Fibroblast of skin of abdomen (primary cell): ENCODE data around the gene SLC4A7. TPM values are rescaled to one million over a fixed set of nuclear protein-coding genes. Genes with fewer than 3 reads are reported as not detected.
"Not testable (repeated sequence)": the region's sequence is repeated elsewhere in the genome, so short reads cannot be mapped to it uniquely, and the experiment has no call there.

Source experiments
- DNase-seq: peaks from one replicate; pipeline ENCODE4 v3.0.0-alpha.2; 2013
- polyA plus RNA-seq, 2 experiments: library from polyadenylated mRNA; unstranded; fragments of 120-200 nt; gene quantifications; one replicate each; pipeline ENCODE4 v1.2.1, GENCODE V29; 2013; ENCODE audit not compliant: insufficient read length in 2 of 2

Gene SLC4A7
- 13.5 TPM for polyA plus RNA-seq (2013, experiment 1 of 2; ENCODE audit: insufficient read length)
- polyA plus RNA-seq (2013, experiment 2 of 2; ENCODE audit: insufficient read length): 12.5 TPM

DNA sequence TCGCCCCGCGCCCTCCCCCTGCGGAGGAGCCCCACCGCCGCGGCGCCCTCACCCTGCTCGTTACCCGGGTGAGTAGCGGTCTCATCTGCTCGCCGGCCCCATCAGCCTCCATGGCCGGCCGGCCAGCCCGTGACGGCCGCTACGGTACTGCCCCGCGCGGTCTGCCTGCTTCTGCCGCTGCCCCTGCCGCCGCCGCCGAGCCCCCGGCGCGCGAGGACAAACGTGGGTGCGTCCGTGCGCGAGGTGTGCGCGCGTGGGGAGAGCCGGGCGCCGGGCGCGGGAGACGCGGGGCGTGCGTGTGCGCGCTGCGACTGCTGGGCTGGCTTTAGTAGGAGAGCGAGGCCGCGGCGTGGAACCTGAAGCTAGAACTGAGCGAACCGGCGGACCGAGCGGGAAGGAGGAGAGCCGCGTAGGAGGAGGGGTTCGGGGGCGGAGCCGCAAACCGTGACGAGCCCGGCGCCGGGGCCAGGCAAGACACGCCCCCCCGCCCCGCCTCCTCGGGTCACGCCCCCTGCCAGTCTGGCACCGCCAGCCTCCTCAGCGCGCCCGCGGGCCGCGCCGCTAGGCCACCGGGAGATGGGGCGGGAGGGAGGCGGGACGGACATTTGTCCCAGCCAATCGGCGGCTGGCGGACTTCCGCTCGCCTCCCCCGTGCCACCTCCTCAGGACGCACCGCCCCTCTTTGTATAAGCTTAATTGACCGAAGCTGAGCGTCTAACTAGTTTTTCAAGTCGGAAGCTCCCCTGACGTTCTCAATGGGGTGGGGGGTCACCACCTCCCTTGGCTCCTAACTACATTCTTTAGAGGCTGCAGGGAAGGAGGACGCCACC lies at the start of gene SLC4A7:
SLC4A7 (minus strand) TSS at position 370 of the 830 bp plus-strand sequence; CDS start at position 112, 258 bp downstream.
- DNase-seq: peak; percentile 97

DNA sequence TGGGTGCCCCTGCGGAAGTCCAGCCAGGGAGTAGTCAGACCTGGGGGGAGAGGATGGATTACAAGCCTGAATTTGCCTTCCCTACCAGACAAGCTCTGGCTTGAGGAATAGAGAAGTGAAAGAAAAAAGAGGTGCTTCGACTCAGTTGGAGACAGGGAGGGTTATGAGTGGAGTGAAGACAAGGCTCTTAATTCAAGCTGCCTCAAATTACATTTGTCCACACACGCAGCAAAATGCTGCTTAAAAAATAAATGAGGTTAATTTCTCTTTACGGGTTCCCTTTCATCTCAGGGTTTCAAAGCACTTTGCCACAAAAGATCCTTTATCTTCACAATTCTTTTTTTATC lies 49.0 kb upstream of the SLC4A7 start:
- DNase-seq: no peak

DNA sequence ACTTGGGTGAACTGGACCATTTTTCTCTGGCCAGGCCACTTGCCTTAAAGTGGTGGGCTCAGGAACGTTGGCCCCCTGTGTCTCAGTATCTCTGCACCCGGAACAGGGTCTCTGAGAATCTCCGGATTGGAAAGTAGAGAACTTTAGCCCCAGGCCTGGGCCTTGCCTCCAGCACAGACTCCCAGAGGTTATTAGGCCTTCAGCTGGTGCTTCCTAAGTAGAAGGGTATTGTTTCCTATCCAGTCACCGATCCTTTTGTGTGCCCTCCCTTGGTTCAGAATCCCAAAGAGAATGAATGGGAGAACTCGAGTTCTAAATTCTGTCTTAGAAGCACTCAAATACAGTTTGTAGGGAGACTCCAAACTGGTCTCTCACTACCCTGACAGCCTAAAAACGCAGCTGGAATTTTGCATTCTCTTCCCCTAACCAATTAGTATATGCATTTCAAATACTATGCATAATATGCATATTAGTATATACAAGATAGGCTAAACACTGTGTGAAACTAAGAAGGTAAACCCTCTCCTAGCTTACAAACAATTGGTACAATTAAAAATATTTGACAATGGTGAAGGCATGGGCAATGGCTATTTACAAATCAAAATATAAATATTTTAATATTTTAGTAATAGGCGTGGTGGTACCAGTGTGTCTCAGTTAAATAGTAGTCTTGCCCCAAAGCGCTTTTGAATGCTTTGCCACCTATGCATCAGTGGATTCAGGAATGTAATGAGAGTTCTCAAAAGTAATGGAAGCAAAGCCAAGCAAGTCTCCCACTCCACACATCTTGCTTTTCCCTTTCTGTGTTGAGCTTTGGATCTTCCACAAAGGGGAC lies 48.5 kb upstream of the SLC4A7 start:
- no peak for DNase-seq

DNA sequence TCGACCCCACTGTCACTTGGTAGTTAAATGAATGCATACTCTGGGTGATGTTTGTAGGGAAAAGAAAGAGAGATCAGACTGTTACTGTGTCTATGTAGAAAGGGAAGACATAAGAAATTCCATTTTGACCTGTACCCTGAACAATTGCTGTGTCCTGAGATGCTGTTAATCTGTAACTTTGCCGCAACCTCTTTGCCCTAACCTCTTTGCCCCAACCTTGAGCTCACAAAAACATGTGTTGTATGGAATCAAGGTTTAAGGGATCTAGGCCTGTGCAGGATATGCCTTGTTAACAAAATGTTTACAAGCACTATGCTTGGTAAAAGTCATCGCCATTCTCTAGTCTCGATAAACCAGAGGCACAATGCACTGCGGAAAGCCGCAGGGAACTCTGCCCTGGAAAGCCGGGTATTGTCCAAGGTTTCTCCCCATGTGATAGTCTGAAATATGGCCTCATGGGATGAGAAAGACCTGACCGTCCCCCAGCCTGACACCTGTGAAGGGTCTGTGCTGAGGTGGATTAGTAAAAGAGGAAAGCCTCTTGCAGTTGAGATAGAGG lies 47.1 kb upstream of the SLC4A7 start:
- not testable (repeated sequence) for DNase-seq

DNA sequence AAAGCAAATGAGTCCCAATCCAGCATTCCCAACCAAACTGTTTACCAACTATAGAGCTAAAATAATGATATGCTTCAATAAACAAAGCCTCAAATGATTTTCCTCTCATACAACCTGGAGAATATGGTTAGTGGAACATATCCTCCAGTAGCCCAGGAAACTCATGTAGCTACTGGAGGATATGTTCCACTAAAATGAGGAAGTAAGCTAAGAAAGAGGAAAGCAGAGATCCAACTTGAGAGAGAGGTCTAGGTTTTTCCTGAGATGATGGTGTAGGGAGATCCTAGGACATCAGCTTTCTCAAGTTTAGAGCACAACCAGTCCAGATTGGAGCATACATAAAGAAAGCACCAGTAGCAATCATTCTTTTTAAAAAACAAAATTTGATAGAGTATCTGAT lies 44.6 kb upstream of the SLC4A7 start:
- DNase-seq: no peak

DNA sequence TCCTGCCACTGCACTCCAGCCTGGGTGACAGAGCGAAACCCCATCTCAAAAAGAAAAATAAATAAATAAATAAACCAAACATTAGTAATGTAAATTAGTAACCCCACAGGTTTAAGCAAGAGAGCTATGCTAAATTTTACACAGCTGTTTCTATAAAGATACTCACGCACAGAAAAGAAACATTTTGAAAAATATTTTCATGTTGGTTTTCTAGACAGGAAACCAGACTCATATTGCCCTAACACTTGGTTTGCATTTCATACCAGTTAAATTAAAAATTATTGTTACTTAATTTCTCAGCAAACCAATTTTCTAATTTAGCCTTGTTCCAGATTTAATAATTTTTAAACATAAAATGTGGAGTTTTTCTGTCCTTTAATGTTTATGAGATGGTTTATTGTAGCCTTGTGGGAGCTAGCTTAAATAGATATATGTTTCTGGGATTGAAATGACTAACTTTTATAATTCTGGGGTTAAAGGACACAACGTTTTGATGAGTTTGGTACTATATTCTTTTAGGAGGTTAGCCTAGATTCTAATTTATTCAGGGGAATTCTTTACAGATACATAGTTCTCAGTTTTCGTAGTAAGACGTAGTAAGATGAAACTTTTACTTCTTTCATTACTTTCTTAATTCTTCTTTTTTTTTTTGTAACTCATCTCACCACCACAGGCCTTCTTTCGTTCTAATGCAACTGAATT lies 42.6 kb upstream of the SLC4A7 start:
- no peak for DNase-seq

DNA sequence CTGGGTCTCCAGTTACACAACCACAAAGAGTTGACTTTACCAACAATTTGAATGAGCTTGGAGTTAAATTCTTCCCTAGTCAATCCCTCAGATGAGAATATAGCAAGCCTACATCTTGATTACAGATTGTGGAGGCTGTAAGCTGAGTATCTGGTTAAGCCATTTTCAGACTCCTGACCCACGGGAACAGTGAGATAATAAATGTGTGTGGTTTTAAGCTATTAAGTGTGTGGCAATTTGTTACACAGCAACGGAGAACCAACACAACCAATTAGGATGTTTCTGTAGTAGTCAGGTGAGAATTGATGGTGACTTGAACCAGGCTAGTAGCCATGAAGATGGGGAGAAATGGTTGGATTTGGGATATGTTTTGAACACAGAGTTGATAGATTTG lies 37.7 kb upstream of the SLC4A7 start:
- DNase-seq: no peak

DNA sequence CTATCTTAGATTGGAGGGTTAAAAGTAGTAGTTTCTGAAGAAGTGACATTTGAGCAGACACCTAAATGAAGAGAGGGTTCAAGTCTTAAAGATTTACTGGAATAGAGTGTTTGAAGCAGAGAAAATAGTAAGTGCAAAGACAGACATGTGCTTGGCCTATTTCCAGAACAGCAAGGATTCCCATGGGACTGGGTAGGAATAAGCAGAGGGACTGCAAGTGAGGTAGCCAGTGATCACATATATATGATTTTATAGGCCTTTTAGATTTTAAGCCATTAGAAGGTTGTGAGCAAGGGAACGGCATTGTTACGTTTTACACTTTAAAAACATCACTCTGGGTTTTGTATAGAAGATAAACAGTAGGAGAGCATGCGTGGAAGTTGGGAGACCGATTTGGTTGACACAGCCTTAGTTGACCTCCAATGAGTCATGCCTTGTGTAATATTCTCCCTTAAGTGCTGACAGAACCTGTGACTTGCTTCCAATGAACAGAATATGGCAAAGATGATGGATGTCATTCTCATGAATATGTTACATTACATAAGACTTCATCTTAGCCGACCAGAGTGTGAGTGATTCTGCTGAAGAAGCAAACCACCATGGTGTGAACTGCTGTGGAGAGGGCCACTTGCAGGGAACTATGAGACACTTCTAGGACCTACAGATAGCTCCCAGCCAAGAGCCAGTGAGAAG lies 37.1 kb upstream of the SLC4A7 start:
- DNase-seq: peak; percentile 95

DNA sequence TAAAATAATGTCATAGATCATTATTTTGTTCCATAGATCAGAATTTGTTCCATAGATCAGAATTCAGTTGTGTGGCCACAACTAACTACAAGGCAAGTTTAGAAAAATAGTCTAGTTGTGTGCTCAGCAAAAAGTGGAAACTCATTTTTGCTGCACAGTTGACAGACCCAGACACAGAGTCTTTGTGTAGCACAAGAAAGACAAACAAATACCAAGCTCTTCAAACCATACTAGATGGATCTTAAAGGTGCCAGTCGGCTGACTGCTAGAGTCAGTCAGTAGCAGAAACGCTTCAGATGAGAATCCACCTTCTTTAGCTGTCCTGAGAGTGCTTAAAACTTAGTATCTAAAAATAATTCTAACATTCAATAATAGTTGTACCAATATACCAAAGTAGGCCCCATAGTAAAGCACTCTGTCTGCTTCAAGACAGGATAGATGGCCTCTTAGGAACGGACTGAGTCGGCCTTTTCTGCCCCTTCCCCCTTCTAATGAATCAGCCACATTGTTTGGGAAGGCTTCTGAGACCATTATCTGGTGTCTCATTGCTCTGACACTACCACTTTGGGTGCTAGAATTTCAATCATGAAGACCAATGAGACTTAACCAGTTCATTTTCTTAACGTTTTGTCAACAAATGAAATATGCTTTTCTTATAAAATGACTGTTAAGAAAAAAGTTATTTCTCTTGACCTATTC lies 27.7 kb upstream of the SLC4A7 start:
- DNase-seq: no peak

DNA sequence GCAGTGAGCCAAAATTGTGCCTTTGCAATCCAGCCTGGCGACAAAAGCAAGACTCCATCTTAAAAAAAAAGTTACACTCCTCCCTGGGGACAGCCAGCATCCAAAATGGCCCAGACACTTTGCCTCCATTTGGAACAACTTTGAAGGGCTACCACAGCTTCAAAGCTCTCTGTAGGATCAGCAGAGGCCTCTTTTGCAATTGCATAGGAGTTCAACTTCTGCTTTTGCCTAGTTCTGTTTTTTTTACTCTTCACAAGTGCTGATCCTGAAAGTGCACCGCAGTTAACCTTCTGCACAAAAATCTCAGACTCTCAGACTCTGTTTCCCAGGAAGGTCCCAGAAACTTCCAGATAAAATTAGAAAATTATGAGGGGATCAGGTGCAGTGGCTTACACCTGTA lies 25.2 kb upstream of the SLC4A7 start:
- no peak for DNase-seq

DNA sequence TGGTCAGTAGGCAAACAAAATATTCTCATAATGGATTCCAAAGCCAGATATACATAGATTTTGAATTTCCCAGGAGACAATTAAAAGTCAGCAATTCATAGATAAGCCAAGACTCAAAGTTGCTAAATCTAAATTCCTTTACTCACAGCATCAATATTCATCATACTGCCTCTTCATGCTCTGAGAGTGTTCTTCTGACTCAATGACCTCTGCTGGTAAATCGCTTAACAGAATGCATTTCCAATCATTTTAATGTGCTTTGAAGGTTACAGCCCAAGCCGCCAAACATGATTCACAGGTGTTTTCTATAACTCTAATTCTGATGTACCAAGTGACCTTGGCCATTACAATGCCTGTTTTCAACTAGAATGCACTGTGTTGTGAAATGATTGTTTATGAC lies 24.2 kb upstream of the SLC4A7 start:
- DNase-seq: no peak

DNA sequence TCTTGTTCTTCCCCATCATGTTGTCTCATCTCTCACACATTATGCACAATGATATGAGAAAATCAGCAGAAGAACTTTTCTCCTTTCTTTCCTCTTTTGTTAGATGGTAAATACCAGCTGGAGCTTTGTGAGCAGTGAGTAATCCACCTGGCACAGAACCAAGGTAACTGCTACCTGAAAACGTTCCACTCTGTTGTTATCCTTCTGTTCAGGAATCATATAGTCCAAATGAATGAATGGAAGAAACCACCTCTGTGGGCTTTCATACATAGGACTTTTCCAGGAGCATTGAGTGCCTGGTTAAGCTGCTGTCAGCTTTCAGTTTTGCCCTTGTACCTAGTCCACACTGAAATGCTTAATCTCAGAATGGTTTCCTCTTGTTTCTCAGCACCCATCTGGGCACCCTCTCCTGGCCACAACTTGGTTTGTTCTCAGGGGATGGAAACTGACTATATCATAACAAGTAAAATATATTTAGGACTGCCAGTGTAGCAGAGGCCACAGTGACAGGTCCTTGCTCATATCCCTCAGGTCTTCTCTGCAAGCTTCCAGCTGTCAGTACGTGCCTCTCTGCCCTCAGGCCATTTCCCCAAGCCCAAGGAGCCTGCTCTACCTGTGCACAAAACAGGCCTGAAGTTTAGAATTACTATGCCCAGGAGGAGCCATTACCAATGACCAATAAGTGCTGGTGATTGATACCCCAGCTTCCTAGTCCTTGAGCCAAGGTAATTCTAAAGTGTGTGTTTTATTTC lies 23.5 kb upstream of the SLC4A7 start:
- DNase-seq: no peak

DNA sequence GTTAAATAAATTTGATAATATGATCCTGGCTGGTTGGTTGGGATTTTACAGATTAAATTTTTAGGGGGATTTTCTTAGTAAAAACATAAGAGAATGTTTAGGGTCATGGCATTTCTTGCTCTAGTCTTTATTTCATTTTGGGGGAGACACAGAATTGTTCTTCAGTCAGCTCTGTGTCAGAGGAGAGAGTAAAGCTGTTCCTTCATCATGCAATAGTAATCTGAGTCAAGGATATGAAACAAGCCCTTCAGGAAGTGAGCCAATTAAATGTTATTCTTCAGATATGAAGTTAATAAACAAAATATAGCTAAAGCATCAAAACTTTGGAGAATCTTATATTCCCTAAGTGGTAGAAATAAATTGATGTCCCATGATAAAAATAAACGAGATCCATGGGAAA lies 22.9 kb upstream of the SLC4A7 start:
- no peak for DNase-seq

DNA sequence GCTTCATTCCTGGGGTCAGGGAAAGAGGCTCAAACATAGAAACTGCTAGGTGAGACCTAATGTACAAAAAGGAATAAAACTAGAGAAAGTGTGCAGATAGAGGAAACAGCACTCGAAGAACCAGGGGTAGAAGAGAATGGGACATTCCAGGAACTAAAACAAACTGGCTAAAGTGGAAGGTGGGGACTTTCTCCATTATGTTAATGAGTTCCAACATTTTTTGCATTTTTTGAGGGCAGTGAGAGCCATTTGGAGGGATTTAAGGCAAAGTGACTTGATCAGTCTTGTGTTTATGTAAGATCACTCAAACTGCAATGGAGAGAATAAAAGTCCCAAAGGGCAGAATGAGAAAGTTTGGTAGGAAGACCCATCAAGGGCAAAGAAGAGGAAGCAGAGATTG lies 20.6 kb upstream of the SLC4A7 start:
- peak; percentile 47 for DNase-seq

DNA sequence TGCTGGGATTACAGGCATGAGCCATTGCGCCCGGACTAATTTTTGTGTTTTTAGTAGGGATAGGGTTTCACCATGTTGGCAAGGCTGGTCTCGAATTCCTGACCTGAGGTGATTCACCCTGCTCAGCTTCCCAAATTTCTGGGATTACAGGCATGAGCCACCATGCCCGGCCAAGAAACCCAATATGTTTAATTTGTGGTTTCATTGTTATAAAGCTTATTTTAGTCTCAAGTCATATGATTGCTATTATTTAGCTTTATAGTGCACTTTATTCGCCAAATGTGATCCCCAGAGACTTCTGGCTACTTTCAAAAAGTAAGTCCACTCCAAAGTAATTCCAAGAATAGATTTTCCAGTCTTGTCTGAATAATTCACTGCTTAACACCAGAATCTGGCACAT lies 19.3 kb upstream of the SLC4A7 start:
- DNase-seq: peak; percentile 75

DNA sequence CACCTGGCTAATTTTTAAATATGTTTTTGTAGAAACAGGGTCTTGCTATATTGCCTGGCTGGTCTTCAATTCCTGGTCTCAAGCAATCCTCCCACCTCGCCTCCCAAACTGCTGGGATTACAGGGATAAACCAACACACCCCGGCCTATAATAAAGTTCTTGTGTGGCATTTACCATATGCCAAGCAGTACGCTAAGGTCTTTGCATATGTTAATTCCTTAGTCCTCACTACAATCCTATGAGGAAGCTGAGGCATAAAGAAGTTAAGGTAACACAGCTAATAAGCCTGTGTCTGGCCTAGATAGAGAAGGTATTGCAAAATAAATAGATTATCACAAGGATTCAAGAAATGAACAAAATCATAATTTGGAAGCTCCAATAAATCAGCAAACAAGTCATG lies 17.6 kb upstream of the SLC4A7 start:
- DNase-seq: no peak

DNA sequence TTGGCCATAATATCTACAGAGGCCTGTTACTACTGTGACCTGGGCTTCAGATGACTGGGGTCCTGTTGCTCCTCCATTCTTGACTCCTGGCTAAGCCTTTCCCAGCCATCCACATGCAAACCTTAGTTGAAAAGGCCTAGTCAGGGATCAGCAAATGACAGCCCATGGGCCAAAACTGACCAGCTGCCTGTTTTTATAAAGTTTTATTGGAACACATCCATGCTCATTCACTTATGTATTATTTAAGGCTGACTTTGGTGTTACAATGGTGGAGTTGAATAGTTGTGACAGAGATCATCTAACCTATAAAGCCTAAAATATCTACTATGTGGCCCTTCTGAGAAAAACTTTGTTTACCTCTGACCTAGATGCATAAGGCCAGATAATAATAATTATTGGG lies 16.8 kb upstream of the SLC4A7 start:
- DNase-seq: no peak

DNA sequence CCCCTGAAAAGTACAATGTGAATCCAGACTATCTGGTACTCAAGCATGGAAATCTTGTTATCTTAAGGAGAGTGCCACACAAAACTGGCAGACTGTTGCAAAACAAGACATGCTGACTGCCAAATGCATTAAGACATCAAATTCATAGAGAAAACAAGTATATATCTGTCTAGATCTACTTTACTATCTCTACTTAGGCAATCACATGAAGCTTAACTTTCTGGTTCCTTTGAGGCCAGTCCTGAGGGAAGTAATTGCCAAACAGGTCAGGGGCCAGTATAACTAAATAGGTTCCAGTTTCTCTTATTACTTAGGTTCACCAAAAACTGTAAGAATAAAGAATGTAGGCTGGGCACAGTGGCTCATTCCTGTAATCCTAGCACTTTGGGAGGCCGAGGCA lies 15.9 kb upstream of the SLC4A7 start:
- no peak for DNase-seq

DNA sequence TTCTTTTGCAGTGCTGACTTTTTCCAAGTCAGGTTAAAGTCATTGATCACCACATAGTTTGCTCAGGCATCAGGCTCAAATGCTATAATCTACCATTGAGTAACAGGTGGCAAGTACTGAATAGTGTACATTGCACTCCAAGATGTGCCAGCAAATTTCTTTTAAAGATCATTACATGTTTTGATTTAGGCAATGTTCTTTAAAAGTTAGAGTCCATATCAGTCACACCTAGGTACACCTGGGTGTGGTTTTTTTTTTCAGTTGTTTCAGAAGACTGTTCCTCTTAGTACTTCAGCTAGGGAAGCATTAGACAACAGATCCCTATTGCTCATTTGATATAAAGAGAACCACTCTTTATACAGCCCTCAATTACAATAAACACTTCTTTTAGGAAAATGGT lies 10.6 kb upstream of the SLC4A7 start:
- DNase-seq: no peak

DNA sequence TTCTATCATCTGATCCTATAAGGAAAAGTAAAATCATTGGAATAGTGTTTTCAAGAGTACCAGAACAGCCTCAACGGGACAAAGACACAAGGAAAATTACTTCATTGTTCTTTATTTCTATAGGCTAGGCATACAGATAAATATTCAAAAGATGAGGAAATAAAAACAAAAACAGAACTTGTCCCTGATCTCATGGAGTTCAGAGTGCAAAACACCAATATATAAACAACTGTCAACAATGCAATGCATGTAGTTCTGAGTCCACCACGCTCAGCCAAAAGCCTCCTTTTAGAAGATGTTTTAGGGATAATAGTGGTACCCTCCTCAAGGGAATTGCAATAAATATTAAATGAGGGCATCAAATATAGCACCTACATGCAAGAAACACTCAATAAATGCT lies 4.6 kb upstream of the SLC4A7 start:
- no peak for DNase-seq

DNA sequence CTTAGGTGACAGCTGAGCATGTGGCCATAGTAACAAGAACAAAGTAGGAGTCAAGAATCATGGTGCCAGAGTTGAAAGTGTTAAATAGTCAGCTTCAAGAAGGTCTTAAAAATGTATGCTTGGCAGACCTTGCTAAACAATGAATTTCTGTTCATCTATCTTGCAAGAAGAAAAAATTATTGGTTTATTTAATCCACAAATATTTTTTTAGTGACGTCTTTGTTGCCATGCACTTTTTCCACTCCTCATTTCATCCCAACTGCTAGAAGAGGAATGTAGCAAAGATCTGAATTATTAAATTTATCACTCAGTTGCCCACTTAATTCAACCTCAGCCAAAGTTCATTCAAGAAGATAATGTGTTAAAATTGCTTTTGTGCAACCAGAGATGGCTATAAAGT lies 3.2 kb upstream of the SLC4A7 start:
- no peak for DNase-seq
